ENCODE measurements around the gene EVI2B.
"Not testable (repeated sequence)": the region's sequence is repeated elsewhere in the genome, so short reads cannot be mapped to it uniquely, and the experiment has no call there.

The EVI2B gene

GRCh38 chr17:31313982-31314781 is at the start of gene EVI2B:
Gene EVI2B (minus strand): TSS chr17:31314054. CDS start chr17:31305609, 8,445 bp downstream.
- DNase-seq (ENCODE audit: low spot score): no peak

GRCh38 chr17:31357839-31358394 is 44.1 kb upstream of the EVI2B start:
- DNase-seq (ENCODE audit: low spot score): no peak

GRCh38 chr17:31357091-31357490 is 43.2 kb upstream of the EVI2B start:
- DNase-seq (ENCODE audit: low spot score): no peak

GRCh38 chr17:31355935-31356334 is 42.1 kb upstream of the EVI2B start:
- DNase-seq (ENCODE audit: low spot score): no peak

GRCh38 chr17:31349454-31349853 is 35.6 kb upstream of the EVI2B start:
- no peak for DNase-seq (ENCODE audit: low spot score)

GRCh38 chr17:31345191-31345747 is 31.4 kb upstream of the EVI2B start:
- DNase-seq (ENCODE audit: low spot score): not testable (repeated sequence)

- no peak for DNase-seq (ENCODE audit: low spot score)
Measured at GRCh38 chr17:31339906-31340661, 26.2 kb upstream of the EVI2B start.

- DNase-seq (ENCODE audit: low spot score): no peak
Measured at GRCh38 chr17:31329221-31329620, 15.4 kb upstream of the EVI2B start.

GRCh38 chr17:31328160-31328535 is 14.3 kb upstream of the EVI2B start:
- DNase-seq (ENCODE audit: low spot score): no peak

- DNase-seq (ENCODE audit: low spot score): no peak
Measured at GRCh38 chr17:31327534-31328159, 13.8 kb upstream of the EVI2B start.

- DNase-seq (ENCODE audit: low spot score): no peak
Measured at GRCh38 chr17:31323551-31323950, 9.7 kb upstream of the EVI2B start.

GRCh38 chr17:31321966-31322365 is 8.1 kb upstream of the EVI2B start:
- no peak for DNase-seq (ENCODE audit: low spot score)

- DNase-seq (ENCODE audit: low spot score): peak; percentile 94
Measured at GRCh38 chr17:31321481-31321880, 7.6 kb upstream of the EVI2B start, which contains the start of gene EVI2A. Gene EVI2A (minus strand): TSS chr17:31321622. CDS start chr17:31319013, 2,609 bp downstream.

GRCh38 chr17:31320791-31321190 is 6.9 kb upstream of the EVI2B start:
- peak; percentile 83 for DNase-seq (ENCODE audit: low spot score)

- no peak for DNase-seq (ENCODE audit: low spot score)
Measured at GRCh38 chr17:31320241-31320640, 6.4 kb upstream of the EVI2B start.

GRCh38 chr17:31318851-31319661 is 5.2 kb upstream of the EVI2B start:
- no peak for DNase-seq (ENCODE audit: low spot score)

GRCh38 chr17:31318298-31318801 is 4.5 kb upstream of the EVI2B start:
- DNase-seq (ENCODE audit: low spot score): peak; percentile 94

GRCh38 chr17:31314782-31315100 is 887 bp upstream of the EVI2B start:
- DNase-seq (ENCODE audit: low spot score): no peak

GRCh38 chr17:31312223-31312622 is 1.6 kb downstream of the EVI2B start:
- not testable (repeated sequence) for DNase-seq (ENCODE audit: low spot score)

- no peak for DNase-seq (ENCODE audit: low spot score)
Measured at GRCh38 chr17:31311526-31311925, 2.3 kb downstream of the EVI2B start.

- DNase-seq (ENCODE audit: low spot score): no peak
Measured at GRCh38 chr17:31310886-31311285, 3.0 kb downstream of the EVI2B start.

Data from globus pallidus (tissue), 1 donor.